Skeletal muscle satellite cell (primary cell): Measurements from ENCODE around the gene GRIN2D.
A peak's percentile ranks its signal among the peaks of the same experiment; 100 is the strongest.
"Not testable (repeated sequence)": the region's sequence is repeated elsewhere in the genome, so short reads cannot be mapped to it uniquely, and the experiment has no call there.

Source experiments
- H3K27me3 ChIP-seq: 2 replicates; pipeline ENCODE4 v1.7.0; 2013; ENCODE audit warnings: low read length; ENCODE audit not compliant: control insufficient read depth, insufficient read depth
- H3K36me3 ChIP-seq: 2 replicates; pipeline ENCODE4 v1.7.0; 2013; ENCODE audit warnings: mild to moderate bottlenecking, control low read depth, low read length; ENCODE audit not compliant: insufficient read depth
- H3K4me1 ChIP-seq: 2 replicates; pipeline ENCODE4 v1.7.0; 2013; ENCODE audit warnings: low read length; ENCODE audit not compliant: control insufficient read depth, insufficient read depth
- H3K4me2 ChIP-seq: 2 replicates; pipeline ENCODE4 v1.7.0; 2013; ENCODE audit warnings: mild to moderate bottlenecking, low read length
- H3K4me3 ChIP-seq: 2 replicates; pipeline ENCODE4 v1.7.0; 2013; ENCODE audit warnings: low read length
- H3K9ac ChIP-seq: 2 replicates; pipeline ENCODE4 v1.7.0; 2013; ENCODE audit warnings: mild to moderate bottlenecking, low read depth, low read length, moderate library complexity
- H3K9me3 ChIP-seq: replicated peaks from 2 replicates; pipeline ENCODE4 v1.7.0; 2013; ENCODE audit warnings: mild to moderate bottlenecking, control low read depth, low read length

Gene GRIN2D

DNA sequence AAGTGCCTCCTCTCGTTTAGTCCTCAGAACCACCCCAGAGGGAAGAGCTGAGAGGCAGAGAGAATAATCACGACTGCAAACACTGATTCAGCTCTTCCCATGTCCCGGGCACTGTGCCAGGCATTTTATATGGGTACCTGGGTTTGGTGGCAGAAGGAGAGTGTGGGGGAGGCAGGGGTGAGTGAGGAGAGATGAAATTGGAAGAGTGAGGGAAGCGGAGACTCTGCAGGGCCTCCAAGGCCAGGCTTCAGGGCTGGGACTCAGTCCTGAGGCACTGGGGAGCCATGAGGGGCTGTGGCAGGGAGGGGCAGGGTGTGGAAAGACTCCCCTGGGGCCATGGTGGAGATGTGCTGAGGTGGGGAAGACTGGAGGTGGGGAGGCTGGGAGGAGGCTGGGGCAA lies 20.6 kb upstream of the GRIN2D start:
- H3K9me3 ChIP-seq = no peaks in the 10 kb centered on the region
- H3K9ac ChIP-seq = no peak overlapping the region
- H3K36me3 ChIP-seq = no peaks in the 10 kb centered on the region
- H3K4me2 ChIP-seq = no peak overlapping the region
- H3K4me1 ChIP-seq = peaks cover 7% of the 10 kb centered on the region
- no peak overlapping the region for H3K4me3 ChIP-seq
- peaks cover 7% of the 10 kb centered on the region for H3K27me3 ChIP-seq

DNA sequence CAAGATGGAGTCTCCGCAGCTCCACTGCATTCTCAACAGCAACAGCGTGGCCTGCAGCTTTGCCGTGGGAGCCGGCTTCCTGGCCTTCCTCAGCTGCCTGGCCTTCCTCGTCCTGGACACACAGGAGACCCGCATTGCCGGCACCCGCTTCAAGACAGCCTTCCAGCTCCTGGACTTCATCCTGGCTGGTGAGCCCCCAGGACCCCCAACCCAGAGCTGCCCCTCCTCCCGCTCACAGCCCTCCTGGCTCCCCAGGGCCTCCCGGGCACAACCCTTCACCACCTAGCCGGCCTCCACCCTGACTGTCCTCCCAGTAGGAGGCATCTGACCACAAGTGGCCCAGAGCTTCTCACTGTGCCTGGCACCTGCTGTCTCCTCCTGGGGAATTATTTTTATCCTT lies 19.9 kb upstream of the GRIN2D start:
- no peak overlapping the region for H3K4me3 ChIP-seq
- no peak overlapping the region for H3K4me2 ChIP-seq
- no peak overlapping the region for H3K9ac ChIP-seq
- H3K27me3 ChIP-seq = peaks cover 7% of the 10 kb centered on the region
- no peaks in the 10 kb centered on the region for H3K36me3 ChIP-seq
- H3K4me1 ChIP-seq = peaks cover 7% of the 10 kb centered on the region
- H3K9me3 ChIP-seq = no peaks in the 10 kb centered on the region

DNA sequence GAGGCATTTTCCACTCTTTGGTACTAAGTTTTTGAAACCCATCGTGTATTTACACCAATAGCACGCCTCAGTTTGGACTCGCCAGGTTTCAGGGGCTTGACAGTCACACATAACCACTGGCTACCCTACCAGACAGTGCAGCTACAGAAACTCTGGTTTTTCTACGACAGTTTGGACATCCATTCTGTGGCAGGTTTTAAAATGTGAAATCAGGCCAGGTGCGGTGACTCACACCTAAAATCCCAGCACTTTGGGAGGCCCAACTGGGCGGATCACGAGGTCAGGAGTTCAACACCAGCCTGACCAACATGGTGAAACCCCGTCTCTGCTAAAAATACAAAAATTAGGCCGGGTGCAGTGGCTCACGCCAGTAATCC lies 15.3 kb upstream of the GRIN2D start:
- no peak overlapping the region for H3K4me3 ChIP-seq
- H3K36me3 ChIP-seq = peaks cover 12% of the 10 kb centered on the region
- no peak overlapping the region for H3K4me2 ChIP-seq
- peaks cover under 1% of the 10 kb centered on the region for H3K4me1 ChIP-seq
- H3K27me3 ChIP-seq = no peaks in the 10 kb centered on the region
- H3K9ac ChIP-seq = no peak overlapping the region
- no peaks in the 10 kb centered on the region for H3K9me3 ChIP-seq

DNA sequence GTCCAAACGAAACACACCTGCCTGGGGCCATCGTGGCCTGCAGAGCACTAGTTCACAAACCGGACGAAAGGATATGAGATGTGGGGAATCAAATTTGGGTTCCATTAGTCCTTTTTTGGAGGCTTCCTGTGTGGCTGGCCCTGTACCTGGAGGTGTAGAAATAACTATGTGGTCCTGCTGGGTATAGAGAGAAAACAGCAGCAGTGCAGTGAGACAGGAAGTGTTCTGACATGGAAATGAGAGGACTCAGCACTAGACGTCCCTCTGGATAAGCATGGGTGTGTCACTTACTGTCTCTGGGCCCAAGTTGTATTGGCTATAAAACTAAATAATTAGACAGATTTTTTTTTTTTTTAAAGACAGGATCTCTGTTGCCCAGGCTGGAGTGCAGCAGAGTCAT lies 14.4 kb upstream of the GRIN2D start:
- Histone ChIP-seq H3K9ac (no peak overlapping the region), H3K9me3 (no peaks in the 10 kb centered on the region), H3K4me1 (no peaks in the 10 kb centered on the region), H3K27me3 (no peaks in the 10 kb centered on the region), H3K4me3 (no peak overlapping the region), H3K4me2 (no peak overlapping the region), H3K36me3 (peaks cover 20% of the 10 kb centered on the region)

DNA sequence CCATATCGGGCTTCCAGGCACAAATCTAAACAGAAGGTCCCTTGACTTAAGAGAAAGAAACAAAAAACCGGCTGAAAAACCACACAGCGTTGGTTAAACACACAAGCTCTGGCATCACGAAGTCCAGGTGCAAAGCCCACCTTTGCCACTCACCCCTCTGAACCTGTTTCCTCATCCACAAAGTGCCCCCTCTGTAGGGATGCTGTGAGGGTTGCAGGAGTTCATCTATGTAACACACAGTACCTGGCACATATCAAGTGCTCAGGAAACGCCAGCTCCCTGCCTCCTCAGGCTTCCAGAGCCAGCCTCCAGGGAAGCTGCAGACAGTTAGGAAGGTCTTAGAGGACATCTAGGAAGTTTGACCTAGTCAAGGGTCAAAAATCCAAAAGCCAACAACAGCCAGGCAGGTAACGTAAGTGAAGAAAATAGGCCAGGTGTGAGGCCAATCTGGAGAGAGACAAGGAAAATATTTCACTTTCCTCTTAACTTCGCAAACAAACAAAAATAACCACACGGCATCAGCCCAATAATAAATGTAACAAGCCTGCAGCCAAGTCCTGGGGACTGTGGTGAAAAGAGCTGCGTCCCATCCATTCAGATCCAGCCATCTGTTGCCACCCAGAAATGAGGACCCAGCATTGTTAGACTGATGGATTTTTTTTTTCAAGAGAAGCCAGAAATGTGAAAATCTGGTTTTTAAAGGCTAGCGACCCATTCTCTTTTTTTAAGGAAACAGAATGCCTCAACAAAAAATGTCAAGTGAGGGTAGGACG lies 12.1 kb upstream of the GRIN2D start:
- Histone ChIP-seq H3K9me3 (no peaks in the 10 kb centered on the region), H3K4me3 (no peak overlapping the region), H3K4me1 (no peaks in the 10 kb centered on the region), H3K36me3 (peaks cover 39% of the 10 kb centered on the region), H3K4me2 (no peak overlapping the region), H3K27me3 (no peaks in the 10 kb centered on the region), H3K9ac (no peak overlapping the region)

DNA sequence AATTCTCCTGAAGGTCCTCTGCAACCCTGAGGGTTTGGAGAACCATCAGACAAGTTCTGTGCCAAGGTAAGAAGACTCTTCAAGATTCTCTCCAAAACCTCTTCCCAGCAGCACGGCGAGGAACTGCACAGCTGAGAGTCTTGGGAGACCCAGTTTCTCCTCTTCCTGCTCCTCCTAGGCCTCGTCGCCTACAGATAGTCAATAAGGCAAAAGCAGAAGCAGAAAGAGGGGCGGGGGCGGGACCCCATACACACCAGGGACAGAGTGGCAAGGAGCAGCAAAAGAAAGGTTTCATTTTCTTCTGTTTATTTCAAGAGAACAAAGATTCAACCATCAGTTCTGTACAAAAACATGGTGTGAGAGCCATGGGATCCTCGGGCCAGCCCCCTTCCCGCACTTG lies 11.2 kb upstream of the GRIN2D start:
- H3K9me3 ChIP-seq = no peaks in the 10 kb centered on the region
- no peaks in the 10 kb centered on the region for H3K4me1 ChIP-seq
- no peak overlapping the region for H3K4me2 ChIP-seq
- H3K4me3 ChIP-seq = no peak overlapping the region
- no peaks in the 10 kb centered on the region for H3K27me3 ChIP-seq
- H3K9ac ChIP-seq = no peak overlapping the region
- H3K36me3 ChIP-seq = peaks cover 44% of the 10 kb centered on the region

DNA sequence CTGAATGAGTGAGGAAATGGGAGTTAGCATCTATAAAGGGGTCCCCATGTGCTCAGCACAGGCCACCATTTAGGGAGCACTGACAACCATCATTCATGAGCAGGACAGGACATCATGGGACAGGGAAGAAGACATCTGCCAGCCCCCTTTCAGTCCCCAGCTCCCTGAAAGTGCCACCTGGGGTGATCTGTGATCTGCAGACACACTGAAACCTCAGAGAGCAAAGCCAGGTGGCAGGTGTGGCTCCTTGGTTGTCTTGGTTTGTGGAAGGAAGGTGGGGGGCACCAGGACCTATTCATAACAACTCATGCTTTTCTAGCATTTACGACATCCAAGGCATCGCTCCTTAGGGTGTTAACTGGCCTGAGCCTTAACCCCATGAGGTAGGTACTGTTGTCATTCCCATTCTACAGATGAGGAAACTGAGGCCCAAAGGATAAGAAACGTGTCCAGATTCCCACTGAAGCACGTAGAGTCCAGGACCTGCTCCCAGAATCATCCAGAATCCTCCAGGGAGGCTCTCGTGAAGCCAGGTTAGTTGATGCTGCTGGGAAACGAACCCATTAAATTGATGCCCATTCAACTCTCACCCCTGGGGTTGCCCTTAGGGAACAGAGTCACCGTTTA lies 7.9 kb upstream of the GRIN2D start:
- Histone ChIP-seq H3K9me3 (no peaks in the 10 kb centered on the region), H3K27me3 (no peaks in the 10 kb centered on the region), H3K4me2 (no peak overlapping the region), H3K36me3 (peaks cover 61% of the 10 kb centered on the region), H3K9ac (no peak overlapping the region), H3K4me3 (no peak overlapping the region), H3K4me1 (peaks cover 4% of the 10 kb centered on the region)

DNA sequence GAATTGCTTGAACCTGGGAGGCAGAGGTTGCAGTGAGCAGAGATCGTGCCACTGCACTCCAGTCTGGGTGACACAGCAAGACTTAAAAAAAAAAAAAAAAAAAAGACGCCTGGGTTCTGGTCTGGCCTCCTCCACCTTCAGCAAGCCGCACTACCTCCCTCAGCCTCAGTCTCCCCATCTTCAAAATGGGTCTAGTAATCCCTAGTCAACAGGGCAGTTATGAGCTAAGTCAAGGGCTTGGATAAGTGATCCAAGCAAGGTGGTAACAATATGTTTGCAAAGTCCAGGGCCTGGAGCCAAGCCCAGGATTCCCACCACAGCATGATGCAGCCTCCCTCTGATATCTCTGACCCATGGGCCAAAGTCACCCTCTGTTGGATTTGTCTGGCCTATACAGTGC lies 6.5 kb upstream of the GRIN2D start:
- Histone ChIP-seq H3K4me2 (no peak overlapping the region), H3K9me3 (no peaks in the 10 kb centered on the region), H3K9ac (no peak overlapping the region), H3K4me3 (no peak overlapping the region), H3K27me3 (no peaks in the 10 kb centered on the region), H3K36me3 (peaks cover 52% of the 10 kb centered on the region), H3K4me1 (peaks cover 4% of the 10 kb centered on the region)

DNA sequence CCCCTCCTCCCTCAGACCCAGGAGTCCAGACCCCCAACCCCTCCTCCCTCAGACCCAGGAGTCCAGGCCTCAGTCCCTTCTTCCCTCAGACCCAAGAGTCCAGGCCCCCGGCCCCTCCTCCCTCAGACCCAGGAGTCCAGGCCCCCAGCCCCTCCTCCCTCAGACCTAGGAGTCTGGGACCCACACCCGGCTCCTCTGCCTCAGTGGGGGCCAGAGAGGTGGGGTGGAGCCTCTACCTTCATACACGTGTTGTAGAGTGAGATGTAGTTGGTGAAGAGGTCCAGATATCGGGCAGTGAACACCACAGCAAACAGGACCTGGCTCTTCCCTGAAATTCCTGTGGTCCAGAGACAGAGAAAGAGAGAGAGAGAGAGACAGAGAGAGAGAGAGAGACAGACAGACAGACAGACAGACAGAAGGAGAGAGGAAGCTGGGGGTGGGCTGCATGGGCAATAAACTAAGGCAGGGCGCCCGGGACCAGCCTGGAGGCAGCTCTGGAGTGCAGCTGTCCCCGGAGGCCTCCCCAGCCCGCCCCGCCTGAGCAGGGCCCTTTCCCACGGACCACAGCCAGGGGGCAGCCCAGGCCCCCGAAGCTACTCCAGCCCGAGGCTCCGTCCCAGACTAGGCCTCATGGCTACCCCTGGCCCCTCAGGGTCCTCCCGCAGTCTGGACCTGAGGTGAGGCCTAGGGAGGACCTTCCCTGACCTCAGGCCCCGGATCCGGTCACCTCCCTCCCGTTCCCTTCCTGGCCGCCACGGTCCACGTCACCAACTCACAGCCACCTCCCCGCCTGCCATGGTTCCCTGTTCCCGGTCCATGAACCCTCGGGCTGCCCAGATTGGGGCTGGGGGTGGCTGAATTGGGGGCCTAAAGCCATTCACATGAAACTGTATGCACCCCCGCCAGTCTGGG lies 3.0 kb upstream of the GRIN2D start:
- peaks cover 22% of the 10 kb centered on the region for H3K27me3 ChIP-seq
- H3K4me2 ChIP-seq = peak overlapping the region; percentile 89
- H3K4me1 ChIP-seq = peaks cover 13% of the 10 kb centered on the region
- H3K9me3 ChIP-seq = no peaks in the 10 kb centered on the region
- H3K9ac ChIP-seq = peak overlapping the region; percentile 99
- peak overlapping the region; percentile 94 for H3K4me3 ChIP-seq
- H3K36me3 ChIP-seq = peaks cover 30% of the 10 kb centered on the region

DNA sequence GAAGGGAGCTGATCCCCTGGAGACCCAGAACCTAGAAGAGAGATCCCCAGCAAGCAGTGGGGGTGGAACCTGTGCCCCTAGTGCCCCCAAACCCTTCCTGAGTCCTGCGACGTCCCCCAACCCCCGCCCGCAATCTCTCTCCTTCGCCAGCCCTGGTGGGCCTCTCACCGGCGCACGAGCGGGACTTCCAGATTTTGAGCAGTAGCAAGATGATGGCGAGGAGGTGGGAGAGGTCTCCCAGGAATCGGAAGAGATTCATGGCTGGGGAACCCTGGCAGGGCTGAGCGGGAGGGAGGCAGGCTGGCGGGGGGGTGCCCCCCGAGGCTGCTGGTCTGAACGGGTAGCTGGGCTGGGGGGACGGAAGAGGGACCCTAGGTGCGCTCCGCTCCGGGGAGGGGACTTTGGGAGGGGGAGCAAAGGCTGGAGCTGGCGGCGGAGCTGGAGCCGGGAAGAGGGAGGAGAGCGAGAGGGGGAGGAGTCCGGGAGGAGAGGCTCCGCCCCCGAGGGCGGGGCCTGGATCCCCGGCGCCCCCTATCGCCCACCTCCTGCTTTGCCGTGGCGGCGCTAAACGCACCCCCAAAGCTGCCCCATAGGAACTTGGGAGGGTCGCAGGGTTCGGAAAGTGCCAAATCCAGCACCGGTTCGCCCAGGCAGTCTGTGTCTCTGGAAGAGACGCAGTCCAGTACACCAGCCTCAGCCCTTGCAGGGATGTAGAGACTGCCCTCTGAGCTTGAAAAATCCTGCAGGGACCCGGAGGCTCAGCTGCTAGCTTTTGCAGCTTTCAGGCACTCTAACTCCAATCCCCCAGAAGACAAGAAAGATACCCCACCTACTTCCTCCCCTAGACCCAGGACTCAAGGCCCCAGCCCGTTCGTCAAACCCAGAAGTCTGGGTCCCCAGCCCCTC lies 2.1 kb upstream of the GRIN2D start, which contains the start of gene KDELR1:
KDELR1 (minus strand) TSS at position 452 of the 906 bp plus-strand sequence; CDS start at position 259, 193 bp downstream.
- Histone ChIP-seq H3K27me3 (peaks cover 31% of the 10 kb centered on the region), H3K9ac (peak within 1 kb of the TSS; percentile 99), H3K4me2 (peak within 1 kb of the TSS; percentile 89), H3K4me3 (peak within 1 kb of the TSS; percentile 94), H3K4me1 (peaks cover 13% of the 10 kb centered on the region), H3K9me3 (no peaks in the 10 kb centered on the region), H3K36me3 (peaks cover 22% of the 10 kb centered on the region)

DNA sequence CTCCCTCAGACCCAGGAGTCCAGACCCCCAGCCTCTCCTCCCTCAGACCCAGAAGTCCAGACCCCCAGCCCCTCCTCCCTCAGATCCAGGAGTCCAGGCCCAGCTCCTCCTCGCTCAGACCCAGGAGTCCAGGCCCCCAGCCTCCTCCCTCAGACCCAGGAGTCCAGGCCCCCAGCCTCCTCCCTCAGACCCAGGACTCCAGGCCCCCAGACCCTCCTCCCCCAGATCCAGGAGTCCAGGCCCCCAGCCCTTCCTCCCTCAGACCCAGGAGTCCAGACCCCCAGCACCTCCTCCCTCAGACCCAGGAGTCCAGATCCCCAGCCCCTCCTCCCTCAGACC lies 1.5 kb upstream of the GRIN2D start:
- H3K4me2 ChIP-seq, H3K4me3 ChIP-seq, H3K9me3 ChIP-seq, H3K9ac ChIP-seq: not testable (repeated sequence)
- peaks cover 38% of the 10 kb centered on the region for H3K27me3 ChIP-seq
- peaks cover 13% of the 10 kb centered on the region for H3K4me1 ChIP-seq
- H3K36me3 ChIP-seq = peaks cover 20% of the 10 kb centered on the region
